Measurements from ENCODE around the gene CABP4.
A peak's percentile ranks its signal among the peaks of the same experiment; 100 is the strongest.

Gene CABP4

GRCh38 chr11:67455054-67455453 lies at the start of gene CABP4:
CABP4 (plus strand) TSS chr11:67455354; CDS start chr11:67455424, 70 bp downstream.
- H3K4me3 ChIP-seq (ENCODE audit: low read length) = no peak within 1 kb of the TSS
- no peak for TF ChIP-seq CTCF (IDR thresholded peaks at IDR 0.05; ENCODE audit: insufficient read depth, low read depth, low read length, missing control alignments)
- DNase-seq (ENCODE audit: low read depth) = no peak

- no peak for TF ChIP-seq CTCF (IDR thresholded peaks at IDR 0.05; ENCODE audit: insufficient read depth, low read depth, low read length, missing control alignments)
- no peak overlapping the region for H3K4me3 ChIP-seq (ENCODE audit: low read length)
- no peak for DNase-seq (ENCODE audit: low read depth)
Measured at GRCh38 chr11:67405688-67406339, 49.3 kb upstream of the CABP4 start.

GRCh38 chr11:67406420-67406968 lies 48.7 kb upstream of the CABP4 start:
- no peak for TF ChIP-seq CTCF (IDR thresholded peaks at IDR 0.05; ENCODE audit: insufficient read depth, low read depth, low read length, missing control alignments)
- H3K4me3 ChIP-seq (ENCODE audit: low read length) = no peak overlapping the region
- DNase-seq (ENCODE audit: low read depth) = no peak

GRCh38 chr11:67406969-67407687 lies 48.0 kb upstream of the CABP4 start:
- no peak for DNase-seq (ENCODE audit: low read depth)
- peak; percentile 17 for TF ChIP-seq CTCF (IDR thresholded peaks at IDR 0.05; ENCODE audit: insufficient read depth, low read depth, low read length, missing control alignments)
- no peak overlapping the region for H3K4me3 ChIP-seq (ENCODE audit: low read length)

- H3K4me3 ChIP-seq (ENCODE audit: low read length) = no peak overlapping the region
- no peak for DNase-seq (ENCODE audit: low read depth)
- TF ChIP-seq CTCF (IDR thresholded peaks at IDR 0.05; ENCODE audit: insufficient read depth, low read depth, low read length, missing control alignments) = no peak
Measured at GRCh38 chr11:67407688-67408163, 47.4 kb upstream of the CABP4 start.

- DNase-seq (ENCODE audit: low read depth) = no peak
- H3K4me3 ChIP-seq (ENCODE audit: low read length) = no peak overlapping the region
- no peak for TF ChIP-seq CTCF (IDR thresholded peaks at IDR 0.05; ENCODE audit: insufficient read depth, low read depth, low read length, missing control alignments)
Measured at GRCh38 chr11:67408437-67409200, 46.5 kb upstream of the CABP4 start.

All from epithelial cell of esophagus (primary cell).